ENCODE data around the gene CYP8B1. TPM values are rescaled to one million over a fixed set of nuclear protein-coding genes. Genes with fewer than 3 reads are reported as not detected.
A peak's percentile ranks its signal among the peaks of the same experiment; 100 is the strongest.

CYP8B1 gene
- total RNA-seq, 1 donor from 2014 or later = not detected

GRCh38 chr3:42846685-42847522 is 28.8 kb downstream of the CYP8B1 start:
- Histone ChIP-seq H3K27me3 (ENCODE audit: control insufficient read depth in 3 of 3, insufficient read depth in 3 of 3, low read length in 3 of 3) (no peaks in the 10 kb centered on the region), H3K27ac (ENCODE audit: low read depth, low read length) (peak overlapping the region; percentile 64), H3K4me3 (ENCODE audit: low read length in 3 of 3) (no peak overlapping the region), H3K4me1 (ENCODE audit: control insufficient read depth in 3 of 3, insufficient read depth in 3 of 3, low read length in 3 of 3) (peaks cover 12 to 33% (median 28%) of the 10 kb centered on the region in 3 donors), H3K9me3 (ENCODE audit: control insufficient read depth in 3 of 3, low read length in 3 of 3) (no peaks in the 10 kb centered on the region), H3K36me3 (ENCODE audit: control insufficient read depth in 3 of 3, insufficient read depth in 3 of 3, low read length in 3 of 3) (no peaks in the 10 kb centered on the region), H3K9ac (ENCODE audit: low read depth in 1 of 3, low read length in 3 of 3) (no peak overlapping the region)

GRCh38 chr3:42844815-42845214 is 30.9 kb downstream of the CYP8B1 start:
- Histone ChIP-seq H3K4me3 (ENCODE audit: low read length in 3 of 3) (no peak overlapping the region), H3K4me1 (ENCODE audit: control insufficient read depth in 3 of 3, insufficient read depth in 3 of 3, low read length in 3 of 3) (peaks cover 11 to 22% (median 21%) of the 10 kb centered on the region in 3 donors), H3K9ac (ENCODE audit: low read depth in 1 of 3, low read length in 3 of 3) (no peak overlapping the region), H3K27me3 (ENCODE audit: control insufficient read depth in 3 of 3, insufficient read depth in 3 of 3, low read length in 3 of 3) (no peaks in the 10 kb centered on the region), H3K36me3 (ENCODE audit: control insufficient read depth in 3 of 3, insufficient read depth in 3 of 3, low read length in 3 of 3) (no peaks in the 10 kb centered on the region), H3K27ac (ENCODE audit: low read depth, low read length) (no peak overlapping the region), H3K9me3 (ENCODE audit: control insufficient read depth in 3 of 3, low read length in 3 of 3) (no peaks in the 10 kb centered on the region)

- no peaks in the 10 kb centered on the region for H3K27me3 ChIP-seq (ENCODE audit: control insufficient read depth in 3 of 3, insufficient read depth in 3 of 3, low read length in 3 of 3)
- no peak overlapping the region for H3K9ac ChIP-seq (ENCODE audit: low read depth in 1 of 3, low read length in 3 of 3)
- peak overlapping the region; percentile 59 for H3K27ac ChIP-seq (ENCODE audit: low read depth, low read length)
- no peaks in the 10 kb centered on the region for H3K9me3 ChIP-seq (ENCODE audit: control insufficient read depth in 3 of 3, low read length in 3 of 3)
- no peaks in the 10 kb centered on the region for H3K36me3 ChIP-seq (ENCODE audit: control insufficient read depth in 3 of 3, insufficient read depth in 3 of 3, low read length in 3 of 3)
- H3K4me3 ChIP-seq (ENCODE audit: low read length in 3 of 3) = no peak overlapping the region
- peaks cover 11 to 22% (median 21%) of the 10 kb centered on the region in 3 donors for H3K4me1 ChIP-seq (ENCODE audit: control insufficient read depth in 3 of 3, insufficient read depth in 3 of 3, low read length in 3 of 3)
Observed at GRCh38 chr3:42844412-42844713, 31.3 kb downstream of the CYP8B1 start.

GRCh38 chr3:42843713-42844411 is 31.8 kb downstream of the CYP8B1 start:
- no peaks in the 10 kb centered on the region for H3K27me3 ChIP-seq (ENCODE audit: control insufficient read depth in 3 of 3, insufficient read depth in 3 of 3, low read length in 3 of 3)
- no peaks in the 10 kb centered on the region for H3K36me3 ChIP-seq (ENCODE audit: control insufficient read depth in 3 of 3, insufficient read depth in 3 of 3, low read length in 3 of 3)
- no peak overlapping the region for H3K9ac ChIP-seq (ENCODE audit: low read depth in 1 of 3, low read length in 3 of 3)
- no peak overlapping the region for H3K4me3 ChIP-seq (ENCODE audit: low read length in 3 of 3)
- H3K4me1 ChIP-seq (ENCODE audit: control insufficient read depth in 3 of 3, insufficient read depth in 3 of 3, low read length in 3 of 3) = peaks cover 11 to 22% (median 21%) of the 10 kb centered on the region in 3 donors
- no peaks in the 10 kb centered on the region for H3K9me3 ChIP-seq (ENCODE audit: control insufficient read depth in 3 of 3, low read length in 3 of 3)
- H3K27ac ChIP-seq (ENCODE audit: low read depth, low read length) = peak overlapping the region; percentile 59

GRCh38 chr3:42841332-42841731 is 34.3 kb downstream of the CYP8B1 start:
- Histone ChIP-seq H3K27me3 (ENCODE audit: control insufficient read depth in 3 of 3, insufficient read depth in 3 of 3, low read length in 3 of 3) (no peaks in the 10 kb centered on the region), H3K27ac (ENCODE audit: low read depth, low read length) (no peak overlapping the region), H3K4me3 (ENCODE audit: low read length in 3 of 3) (no peak overlapping the region), H3K9ac (ENCODE audit: low read depth in 1 of 3, low read length in 3 of 3) (no peak overlapping the region), H3K36me3 (ENCODE audit: control insufficient read depth in 3 of 3, insufficient read depth in 3 of 3, low read length in 3 of 3) (no peaks in the 10 kb centered on the region), H3K4me1 (ENCODE audit: control insufficient read depth in 3 of 3, insufficient read depth in 3 of 3, low read length in 3 of 3) (peaks cover 0 to 12% (median 10%) of the 10 kb centered on the region in 3 donors), H3K9me3 (ENCODE audit: control insufficient read depth in 3 of 3, low read length in 3 of 3) (no peaks in the 10 kb centered on the region)

GRCh38 chr3:42839616-42840015 is 36.1 kb downstream of the CYP8B1 start:
- Histone ChIP-seq H3K9ac (ENCODE audit: low read depth in 1 of 3, low read length in 3 of 3) (no peak overlapping the region), H3K27me3 (ENCODE audit: control insufficient read depth in 3 of 3, insufficient read depth in 3 of 3, low read length in 3 of 3) (no peaks in the 10 kb centered on the region), H3K4me3 (ENCODE audit: low read length in 3 of 3) (no peak overlapping the region), H3K9me3 (ENCODE audit: control insufficient read depth in 3 of 3, low read length in 3 of 3) (no peaks in the 10 kb centered on the region), H3K27ac (ENCODE audit: low read depth, low read length) (no peak overlapping the region), H3K36me3 (ENCODE audit: control insufficient read depth in 3 of 3, insufficient read depth in 3 of 3, low read length in 3 of 3) (no peaks in the 10 kb centered on the region), H3K4me1 (ENCODE audit: control insufficient read depth in 3 of 3, insufficient read depth in 3 of 3, low read length in 3 of 3) (peaks cover 0 to 4% (median 4%) of the 10 kb centered on the region in 3 donors)

- H3K36me3 ChIP-seq (ENCODE audit: control insufficient read depth in 3 of 3, insufficient read depth in 3 of 3, low read length in 3 of 3) = no peaks in the 10 kb centered on the region
- no peak overlapping the region for H3K27ac ChIP-seq (ENCODE audit: low read depth, low read length)
- peaks cover 0 to 4% (median 0%) of the 10 kb centered on the region in 3 donors for H3K4me1 ChIP-seq (ENCODE audit: control insufficient read depth in 3 of 3, insufficient read depth in 3 of 3, low read length in 3 of 3)
- no peak overlapping the region for H3K9ac ChIP-seq (ENCODE audit: low read depth in 1 of 3, low read length in 3 of 3)
- H3K4me3 ChIP-seq (ENCODE audit: low read length in 3 of 3) = no peak overlapping the region
- H3K9me3 ChIP-seq (ENCODE audit: control insufficient read depth in 3 of 3, low read length in 3 of 3) = no peaks in the 10 kb centered on the region
- H3K27me3 ChIP-seq (ENCODE audit: control insufficient read depth in 3 of 3, insufficient read depth in 3 of 3, low read length in 3 of 3) = no peaks in the 10 kb centered on the region
Observed at GRCh38 chr3:42838571-42838970, 37.1 kb downstream of the CYP8B1 start.

GRCh38 chr3:42836150-42837123 is 39.2 kb downstream of the CYP8B1 start:
- Histone ChIP-seq H3K9me3 (ENCODE audit: control insufficient read depth in 3 of 3, low read length in 3 of 3) (no peaks in the 10 kb centered on the region), H3K27me3 (ENCODE audit: control insufficient read depth in 3 of 3, insufficient read depth in 3 of 3, low read length in 3 of 3) (no peaks in the 10 kb centered on the region), H3K9ac (ENCODE audit: low read depth in 1 of 3, low read length in 3 of 3) (no peak overlapping the region), H3K4me3 (ENCODE audit: low read length in 3 of 3) (no peak overlapping the region), H3K27ac (ENCODE audit: low read depth, low read length) (no peak overlapping the region), H3K4me1 (ENCODE audit: control insufficient read depth in 3 of 3, insufficient read depth in 3 of 3, low read length in 3 of 3) (peaks cover 0 to 4% (median 0%) of the 10 kb centered on the region in 3 donors), H3K36me3 (ENCODE audit: control insufficient read depth in 3 of 3, insufficient read depth in 3 of 3, low read length in 3 of 3) (no peaks in the 10 kb centered on the region)

GRCh38 chr3:42831321-42831713 is 44.4 kb downstream of the CYP8B1 start:
- H3K4me1 ChIP-seq (ENCODE audit: control insufficient read depth in 3 of 3, insufficient read depth in 3 of 3, low read length in 3 of 3) = peaks cover 0 to 3% (median 3%) of the 10 kb centered on the region in 3 donors

More at GRCh38 chr3:42831321-42831713, 44.4 kb downstream of the CYP8B1 start:
- Histone ChIP-seq H3K27me3 (ENCODE audit: control insufficient read depth in 3 of 3, insufficient read depth in 3 of 3, low read length in 3 of 3) (no peaks in the 10 kb centered on the region), H3K4me3 (ENCODE audit: low read length in 3 of 3) (no peak overlapping the region), H3K27ac (ENCODE audit: low read depth, low read length) (no peak overlapping the region), H3K9ac (ENCODE audit: low read depth in 1 of 3, low read length in 3 of 3) (no peak overlapping the region), H3K36me3 (ENCODE audit: control insufficient read depth in 3 of 3, insufficient read depth in 3 of 3, low read length in 3 of 3) (no peaks in the 10 kb centered on the region), H3K9me3 (ENCODE audit: control insufficient read depth in 3 of 3, low read length in 3 of 3) (no peaks in the 10 kb centered on the region)
